SH-SY5Y (cell line): Measurements from ENCODE around the gene DISC1.

ENCODE experiments used
- GATA2 ChIP-seq: IDR thresholded peaks from 2 replicates; pipeline ENCODE4 v1.6.1; 2011; ENCODE audit warnings: mild to moderate bottlenecking, low read depth, low read length
- GATA3 ChIP-seq: IDR thresholded peaks from 2 replicates; pipeline ENCODE4 v1.6.1; 2011; ENCODE audit warnings: low read depth, mild to moderate bottlenecking, low read length, moderate library complexity

DNA sequence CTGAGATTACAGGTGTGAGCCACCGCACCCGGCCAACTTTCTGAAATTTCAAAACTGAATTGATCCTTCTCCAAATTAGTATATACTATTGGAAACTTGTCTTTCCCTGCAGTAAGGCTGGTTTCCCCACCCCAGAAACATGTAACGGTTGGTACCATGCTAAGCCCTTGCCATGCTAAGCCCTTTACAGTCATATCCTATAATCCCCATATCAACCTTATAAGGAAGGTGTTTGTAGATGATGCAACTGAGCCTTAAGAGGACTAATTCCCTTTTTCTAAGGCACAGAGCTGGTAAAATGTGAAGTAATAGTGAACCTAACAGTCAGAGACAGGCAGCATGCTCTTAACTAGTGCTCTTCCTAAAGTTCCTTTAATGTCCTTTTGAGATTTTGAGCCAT is 413.7 kb downstream of the DISC1 start:
- TF ChIP-seq GATA2 (no peak), GATA3 (no peak)
